Inferior parietal cortex (tissue), 1 donor: ENCODE data around the gene NOS1.
A peak's percentile ranks its signal among the peaks of the same experiment; 100 is the strongest.
"Not testable (repeated sequence)": the region's sequence is repeated elsewhere in the genome, so short reads cannot be mapped to it uniquely, and the experiment has no call there.

Experiments used
- DNase-seq: peaks from one replicate; pipeline ENCODE4 v3.0.0-alpha.2; 2016; ENCODE audit errors: extremely low spot score

The NOS1 gene

DNA sequence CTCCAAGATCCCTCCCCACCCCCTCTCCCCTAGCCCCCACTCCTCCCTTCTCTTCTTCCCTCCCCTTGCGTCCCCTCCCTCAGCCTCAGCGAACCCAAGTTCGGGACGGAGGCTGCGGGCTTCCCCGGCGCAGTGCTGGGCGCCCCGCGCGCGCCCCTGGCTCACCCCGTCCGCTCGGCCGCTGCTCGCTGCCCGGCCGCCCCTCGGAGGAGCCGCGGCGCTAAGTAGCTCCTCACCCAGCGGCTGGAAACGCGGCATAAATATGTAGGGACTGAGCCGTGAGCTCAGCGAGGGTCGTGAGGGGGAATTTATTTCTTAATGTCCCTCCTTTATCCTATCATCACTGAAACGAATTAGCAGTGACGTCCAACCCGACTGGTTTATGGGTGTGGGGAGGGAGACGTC, at the start of gene NOS1:
NOS1 (minus strand) TSS at position 280 of the 405 bp plus-strand sequence. CDS start 30,557 bp downstream, outside the sequence.
- no peak for DNase-seq

DNA sequence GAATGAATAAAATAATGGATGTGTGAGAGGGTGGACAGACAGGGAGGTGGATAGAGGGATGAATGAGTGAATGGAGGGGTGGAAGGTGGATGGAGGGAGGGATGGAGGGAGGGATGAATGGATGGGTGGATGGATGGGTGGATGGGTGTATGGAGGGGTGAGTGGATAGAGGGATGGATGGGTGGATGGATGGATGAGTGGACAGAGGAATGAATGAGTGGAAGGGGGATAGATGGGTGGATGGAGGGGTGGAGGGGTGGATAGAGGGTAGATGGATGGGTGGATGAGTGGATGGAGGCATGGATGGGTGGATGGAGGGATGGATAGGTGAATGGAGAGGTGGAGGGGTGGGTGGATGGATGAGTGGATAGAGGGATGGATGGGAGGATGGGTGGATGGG, 47.9 kb upstream of the NOS1 start:
- no peak for DNase-seq

DNA sequence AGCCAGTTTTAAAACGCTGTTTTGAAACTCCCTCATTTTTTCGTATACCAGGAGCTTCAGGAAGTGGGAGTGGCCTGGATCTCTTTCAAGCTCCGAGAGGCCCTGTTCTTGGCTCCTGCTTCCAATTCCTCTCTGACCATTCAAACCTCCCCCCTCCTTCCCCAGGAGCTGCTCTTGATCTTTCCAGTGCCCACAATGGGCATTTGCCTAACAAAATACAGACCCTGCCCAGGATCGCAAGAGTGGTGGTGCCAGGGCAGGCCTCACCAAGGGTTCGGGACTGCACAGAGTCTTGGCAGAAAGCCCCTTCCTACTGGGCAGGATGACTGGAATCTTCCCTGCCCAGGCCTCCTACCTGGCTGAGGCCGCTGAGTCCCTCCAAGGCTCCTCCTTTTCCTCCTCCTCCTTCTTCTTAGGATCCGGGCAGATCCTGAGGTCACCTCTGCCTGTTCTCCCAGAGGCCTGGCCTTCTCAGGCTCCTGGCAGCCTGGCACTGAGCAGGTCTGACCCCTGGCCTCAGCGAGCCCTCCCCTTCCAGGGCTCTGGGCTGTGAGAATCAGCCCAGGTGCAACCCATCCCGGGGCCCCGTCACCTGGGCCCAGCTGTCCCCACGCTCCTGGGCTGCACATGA, 46.9 kb upstream of the NOS1 start:
- DNase-seq, result peak; percentile 18

DNA sequence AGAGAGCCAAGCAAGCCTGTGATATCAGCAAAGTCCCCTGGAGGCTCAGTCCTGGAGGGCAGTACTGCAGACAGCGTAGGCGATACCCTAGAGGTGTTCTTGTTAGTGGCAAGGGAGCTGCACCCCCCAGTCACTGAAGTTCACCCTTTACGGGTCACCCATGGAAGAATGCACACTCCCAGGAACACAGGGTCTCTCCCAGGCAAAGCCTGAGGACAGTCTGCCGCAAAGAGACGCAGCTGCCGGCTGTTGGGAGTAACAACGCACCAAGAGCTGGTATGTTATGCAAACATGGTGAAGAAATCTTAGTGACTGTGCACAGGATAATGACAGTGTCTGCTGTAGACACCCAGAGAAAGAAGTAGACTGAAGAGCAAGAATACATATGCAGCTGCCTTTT, 43.5 kb upstream of the NOS1 start:
- no peak for DNase-seq

DNA sequence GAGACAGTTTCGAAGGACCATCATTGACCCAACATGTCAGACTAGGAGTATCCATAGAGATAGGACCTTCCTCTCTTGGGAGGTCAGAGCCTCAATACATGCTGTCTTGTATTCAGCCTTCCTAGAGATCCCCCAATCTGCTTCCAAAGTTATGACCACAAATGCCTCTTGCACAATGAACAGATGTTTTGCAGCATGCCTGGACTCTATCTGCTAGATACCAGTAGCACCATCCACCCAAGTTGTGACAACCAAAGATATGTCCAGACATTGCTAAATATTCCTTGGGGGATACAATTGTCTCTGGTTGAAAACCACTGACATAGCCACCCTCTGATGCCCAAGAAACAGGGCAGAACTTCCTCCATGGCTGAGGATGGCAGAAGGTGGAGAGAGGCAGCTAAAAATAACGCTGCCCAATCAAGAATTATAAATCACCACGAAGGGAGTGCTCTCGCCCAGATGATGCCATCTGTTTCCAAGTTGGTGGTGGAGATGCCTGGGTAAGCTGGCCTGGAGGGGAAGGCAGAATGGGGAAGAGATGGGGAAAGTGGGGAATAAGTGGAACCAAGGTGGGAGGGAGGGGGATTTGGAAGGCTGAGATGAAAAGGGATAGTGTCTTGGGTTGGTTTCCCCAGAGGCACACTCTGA, 42.9 kb upstream of the NOS1 start:
- DNase-seq, result no peak

DNA sequence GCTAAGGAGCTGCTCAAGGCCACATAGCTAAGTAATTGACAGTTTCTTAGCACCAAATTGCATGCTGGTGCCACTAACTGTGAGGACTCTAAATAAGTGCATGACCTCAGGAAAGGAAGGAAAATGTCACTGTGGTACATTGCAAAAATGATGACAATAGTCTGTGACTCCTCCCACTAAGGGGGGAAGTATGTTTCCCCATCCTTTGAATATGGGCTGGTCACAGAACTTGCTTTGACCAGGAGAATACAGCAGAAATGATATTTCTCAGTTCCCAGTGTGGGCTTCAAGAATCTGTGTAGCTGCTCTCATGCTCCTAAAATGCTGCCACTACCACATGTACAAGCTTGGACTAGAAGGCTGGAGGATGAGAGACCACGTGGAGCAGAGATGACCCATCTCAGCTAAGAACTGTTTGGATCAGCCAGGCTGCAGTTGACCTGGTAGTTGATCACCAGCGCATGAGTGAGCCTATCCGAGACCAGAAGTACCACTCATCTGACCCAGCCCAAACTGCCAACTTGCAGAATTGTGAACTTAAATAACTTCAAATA, 42.2 kb upstream of the NOS1 start:
- no peak for DNase-seq

DNA sequence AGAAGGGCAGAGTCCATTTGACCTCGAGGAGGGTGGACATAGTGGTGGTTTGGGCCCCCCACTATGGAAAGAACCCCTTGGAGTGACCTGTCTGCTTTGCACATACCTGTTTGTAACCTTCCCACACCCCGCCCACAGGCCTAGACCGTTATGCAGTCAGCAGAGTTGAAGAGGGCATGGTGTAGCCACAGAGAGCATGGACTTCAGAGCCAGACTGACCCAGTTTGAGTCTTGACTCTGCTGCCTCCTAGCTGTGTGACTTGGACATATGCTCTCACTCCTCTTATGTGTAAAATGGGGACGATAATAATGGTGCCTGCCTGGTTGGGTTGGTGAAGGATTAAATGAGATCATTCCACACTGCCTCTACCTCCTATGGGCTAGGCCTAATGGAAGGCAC, 40.9 kb upstream of the NOS1 start:
- DNase-seq, result no peak

DNA sequence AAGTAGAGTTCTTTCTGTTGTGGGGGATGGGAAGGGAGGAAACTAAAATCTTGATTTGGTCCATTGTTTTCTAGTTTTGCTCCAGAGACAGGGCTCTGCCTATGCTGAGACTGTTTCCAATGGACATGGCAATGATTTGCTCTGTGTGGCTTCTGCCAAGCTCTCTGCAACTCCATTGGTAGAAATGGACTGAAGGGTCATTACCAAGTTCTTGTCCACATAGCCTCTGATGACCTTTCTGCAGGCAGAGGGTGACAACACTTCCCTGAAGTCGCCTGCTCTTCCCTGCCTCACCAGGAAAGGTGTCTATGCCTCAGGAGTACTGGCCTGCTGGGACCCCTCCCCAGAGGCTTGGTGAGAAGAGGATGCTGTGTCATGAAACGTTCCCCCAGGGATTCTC, 39.5 kb upstream of the NOS1 start:
- DNase-seq, result no peak

DNA sequence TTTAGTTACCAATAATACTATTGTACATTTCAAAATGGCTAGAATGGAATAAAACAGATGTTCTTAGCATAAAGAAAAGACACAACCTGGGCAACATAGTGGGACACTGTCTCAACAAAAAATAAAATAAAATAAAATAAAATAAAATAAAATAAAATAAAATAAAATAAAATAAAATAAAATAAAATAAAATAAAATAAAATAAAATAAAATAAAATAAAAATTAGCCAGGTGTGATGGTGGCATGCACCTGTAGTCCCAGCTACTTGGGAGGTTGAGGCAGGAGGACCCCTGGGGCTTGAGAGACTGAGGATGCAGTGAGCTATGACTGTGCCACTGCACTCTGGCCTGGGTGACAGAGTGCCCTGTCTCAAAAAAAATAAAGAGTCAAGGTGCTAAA, 37.1 kb upstream of the NOS1 start:
- DNase-seq, result not testable (repeated sequence)

DNA sequence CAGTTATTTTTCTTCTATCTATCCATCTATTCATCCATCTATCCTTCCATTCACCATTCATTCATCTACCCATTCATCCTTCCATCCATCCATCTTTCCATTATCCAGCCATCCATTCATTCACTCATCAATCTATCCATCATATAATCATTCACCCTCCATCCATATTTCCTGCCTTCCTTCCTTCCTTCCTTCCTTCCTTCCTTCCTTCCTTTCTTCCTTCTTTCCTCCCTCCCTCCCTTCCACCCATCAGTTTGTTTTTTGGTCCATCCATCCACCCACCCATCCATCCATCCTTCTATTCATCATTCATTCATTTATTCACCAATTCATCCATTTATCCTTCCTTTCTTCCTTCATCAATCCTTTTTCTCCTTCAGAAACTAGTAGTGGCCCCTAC, 34.3 kb upstream of the NOS1 start:
- no peak for DNase-seq

DNA sequence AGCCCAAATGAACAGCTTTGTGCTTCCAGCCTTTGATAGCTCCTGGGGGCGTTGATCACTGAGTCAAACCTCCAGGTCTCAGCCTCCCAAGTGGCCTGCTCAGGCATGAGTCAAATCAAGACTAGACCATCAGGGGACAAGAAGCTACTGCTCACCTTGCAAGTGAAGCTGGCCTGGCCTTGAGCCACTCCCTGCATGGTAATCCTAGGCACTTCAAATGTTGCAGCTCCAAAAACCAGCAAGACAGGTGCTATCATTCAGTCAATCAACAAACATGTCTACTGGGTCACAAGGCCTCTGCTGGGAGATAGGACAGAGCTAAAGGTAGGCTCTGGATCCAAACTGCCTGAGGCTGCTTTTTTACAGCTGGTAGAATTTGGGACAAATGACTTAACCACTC, 33.1 kb upstream of the NOS1 start:
- DNase-seq, result no peak

DNA sequence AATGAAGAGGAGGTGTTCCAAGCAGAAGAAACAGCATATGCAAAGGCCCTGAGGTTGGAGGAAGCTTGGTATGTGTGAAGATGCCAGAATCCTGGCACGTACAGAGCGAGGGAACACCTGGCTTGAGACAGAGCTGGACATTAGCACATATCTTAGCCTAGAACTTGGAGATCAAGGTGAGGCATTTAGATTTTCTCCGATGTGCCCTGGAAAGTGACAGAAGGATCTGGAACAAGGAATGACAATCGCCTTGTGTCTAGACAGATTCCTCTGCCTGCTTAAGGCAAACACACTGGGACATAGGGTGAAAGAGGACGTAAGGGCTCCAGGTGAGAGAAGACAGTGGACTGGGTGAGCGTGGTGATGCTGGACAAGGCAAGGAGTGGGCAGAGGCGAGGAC, 32.2 kb upstream of the NOS1 start:
- no peak for DNase-seq

DNA sequence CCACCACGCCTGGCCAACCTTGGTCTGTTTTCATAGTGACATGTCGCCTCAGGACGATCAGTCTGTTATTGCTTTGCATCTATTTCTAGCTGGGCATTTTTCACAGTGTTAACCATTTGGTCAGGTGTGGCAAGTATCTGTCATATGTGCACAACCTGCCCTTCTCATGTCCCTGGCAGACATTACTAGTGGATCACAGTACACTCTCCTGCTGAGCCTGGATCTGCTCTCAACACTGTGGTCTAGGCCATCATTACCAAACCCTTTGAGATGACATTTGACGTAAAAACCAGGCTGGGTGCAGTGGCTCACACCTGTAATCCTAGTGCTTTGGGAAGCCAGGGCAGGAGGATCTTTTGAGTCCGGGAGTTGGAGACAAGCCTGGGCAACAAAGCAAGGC, 29.4 kb upstream of the NOS1 start:
- no peak for DNase-seq

DNA sequence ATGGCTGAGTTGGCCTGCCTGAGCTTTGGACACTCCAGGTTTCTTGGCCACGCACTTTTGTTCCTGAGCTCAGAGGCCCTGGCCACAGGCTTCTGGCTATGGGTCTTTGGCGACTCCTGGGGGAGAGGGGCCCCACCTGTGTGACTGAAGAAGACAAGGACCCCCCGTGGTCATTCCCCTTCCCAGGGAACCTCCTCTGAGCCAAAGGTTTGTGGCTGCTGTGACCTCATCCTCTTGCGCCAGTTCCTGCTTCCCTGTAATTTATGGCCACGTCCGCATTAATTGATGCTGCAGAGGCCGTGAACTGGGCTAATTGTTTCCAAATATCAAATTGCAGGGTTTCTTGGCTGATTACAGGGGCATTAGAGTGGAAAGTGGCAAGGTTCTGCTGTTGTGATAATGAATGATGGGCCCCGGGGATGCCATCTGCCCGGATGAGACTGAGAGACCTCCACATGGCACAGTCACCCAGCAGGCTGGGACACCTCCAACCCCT, 27.6 kb upstream of the NOS1 start:
- DNase-seq, result no peak

DNA sequence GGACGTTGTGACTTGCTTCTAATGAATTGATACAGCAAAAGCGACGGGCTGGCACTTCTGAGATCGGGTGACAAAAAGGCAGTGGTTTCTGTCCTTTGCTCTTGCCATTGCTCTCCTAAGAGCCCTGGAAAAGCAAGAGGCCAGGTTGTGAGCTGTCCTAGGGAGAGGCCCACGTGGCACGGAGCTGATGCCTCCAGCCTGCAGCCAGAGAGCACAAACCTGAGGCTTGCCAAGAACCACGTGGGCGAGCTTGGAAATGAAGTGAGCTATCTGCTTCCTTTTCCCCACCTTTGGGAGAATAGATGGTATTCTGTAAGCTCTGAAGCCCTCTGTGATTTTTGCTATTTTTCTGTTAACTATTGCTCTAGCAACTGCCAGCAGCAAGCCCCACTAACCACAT, 26.4 kb upstream of the NOS1 start:
- DNase-seq, result no peak

DNA sequence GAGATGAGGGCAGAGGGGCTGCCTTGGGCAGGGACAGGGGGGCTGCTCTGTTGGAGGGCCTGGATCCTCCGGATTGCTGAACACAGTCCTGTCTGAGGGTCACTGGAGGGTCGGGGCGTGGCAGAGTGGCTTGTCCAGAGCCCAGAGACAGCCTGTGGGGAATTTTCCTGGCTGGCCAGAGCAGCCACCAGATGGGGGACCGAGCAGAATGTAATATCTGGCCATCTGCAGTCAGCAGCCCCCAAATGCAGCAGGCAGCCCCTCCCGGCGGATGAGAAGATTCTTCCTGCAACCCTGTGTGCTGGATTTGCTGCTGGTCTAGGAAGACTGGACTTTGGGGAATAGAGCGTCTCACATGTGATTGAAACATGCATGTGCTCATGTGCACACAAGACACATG, 23.3 kb upstream of the NOS1 start:
- no peak for DNase-seq

DNA sequence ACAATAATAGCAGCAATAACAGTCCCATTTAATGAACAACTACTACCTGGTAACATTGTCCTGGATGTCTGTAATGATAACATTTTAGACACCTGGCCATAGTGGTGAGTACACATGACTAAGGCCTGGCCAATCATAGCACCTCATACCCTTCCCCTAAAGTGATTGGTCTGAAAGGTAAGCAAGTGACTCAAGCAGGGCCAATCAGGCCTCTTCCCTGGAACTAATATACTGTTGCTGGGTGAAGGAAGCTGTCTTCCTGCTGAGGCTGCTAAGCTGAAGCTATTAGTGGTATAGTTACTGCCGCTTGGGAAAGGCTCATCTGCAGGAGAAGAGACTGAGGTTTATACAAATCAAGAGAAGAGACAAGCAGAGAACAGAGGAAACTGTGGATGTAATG, 18.7 kb upstream of the NOS1 start:
- DNase-seq, result no peak

DNA sequence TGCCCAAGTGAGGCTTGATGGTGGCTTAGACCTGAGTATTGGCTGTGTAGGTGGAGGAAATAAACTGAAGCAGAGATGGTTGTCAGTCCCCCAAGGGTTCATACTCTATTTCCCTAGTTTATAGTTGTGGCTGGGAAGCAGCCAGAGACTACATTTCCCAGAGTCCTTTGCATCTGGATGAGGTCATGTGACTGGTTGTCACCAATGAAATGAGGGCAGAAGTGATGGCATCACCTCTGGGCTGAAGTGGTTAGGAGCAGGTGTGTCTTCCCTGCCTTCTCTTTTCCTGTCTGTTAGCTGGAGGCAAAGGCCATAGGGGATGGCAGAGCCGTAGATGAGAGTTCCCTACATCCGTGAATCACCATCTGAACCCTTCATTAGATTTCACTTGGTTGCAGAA, 16.3 kb upstream of the NOS1 start:
- no peak for DNase-seq

DNA sequence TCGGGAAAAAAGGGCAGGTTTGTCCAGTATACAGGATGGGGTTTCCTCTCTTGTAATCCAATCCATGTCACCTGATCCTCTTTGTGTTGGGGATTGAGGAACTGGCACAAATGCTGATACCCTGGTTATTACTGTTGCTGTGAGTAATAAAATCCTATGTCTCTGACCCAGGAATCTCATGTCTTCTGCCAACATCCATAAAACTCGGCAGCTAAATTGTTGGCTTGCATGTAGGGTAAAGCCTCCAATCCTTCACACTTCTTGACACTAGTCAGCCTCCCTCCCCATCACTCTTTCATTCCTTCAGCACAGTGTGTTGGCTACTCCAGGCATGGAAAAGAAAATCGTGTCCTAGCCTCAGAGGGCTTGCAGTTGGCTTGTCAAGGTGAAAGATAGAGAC, 9.2 kb upstream of the NOS1 start:
- no peak for DNase-seq

DNA sequence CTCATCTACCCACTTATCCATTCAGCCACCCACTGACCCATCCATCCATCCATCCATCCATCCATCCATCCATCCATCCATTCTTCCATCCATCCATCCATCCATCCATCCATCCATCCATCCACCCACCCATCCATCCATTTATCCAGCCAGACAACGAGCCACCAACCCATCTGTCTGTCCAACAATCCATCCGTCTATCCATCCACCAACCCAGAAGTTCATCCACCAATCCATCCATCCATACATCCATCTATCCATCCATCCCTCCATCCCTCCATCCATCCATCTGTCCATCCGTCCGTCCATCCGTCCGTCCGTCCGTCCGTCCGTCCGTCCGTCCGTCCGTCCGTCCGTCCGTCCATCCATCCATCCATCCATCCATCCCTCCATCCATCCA, 8.6 kb upstream of the NOS1 start:
- DNase-seq, result not testable (repeated sequence)

DNA sequence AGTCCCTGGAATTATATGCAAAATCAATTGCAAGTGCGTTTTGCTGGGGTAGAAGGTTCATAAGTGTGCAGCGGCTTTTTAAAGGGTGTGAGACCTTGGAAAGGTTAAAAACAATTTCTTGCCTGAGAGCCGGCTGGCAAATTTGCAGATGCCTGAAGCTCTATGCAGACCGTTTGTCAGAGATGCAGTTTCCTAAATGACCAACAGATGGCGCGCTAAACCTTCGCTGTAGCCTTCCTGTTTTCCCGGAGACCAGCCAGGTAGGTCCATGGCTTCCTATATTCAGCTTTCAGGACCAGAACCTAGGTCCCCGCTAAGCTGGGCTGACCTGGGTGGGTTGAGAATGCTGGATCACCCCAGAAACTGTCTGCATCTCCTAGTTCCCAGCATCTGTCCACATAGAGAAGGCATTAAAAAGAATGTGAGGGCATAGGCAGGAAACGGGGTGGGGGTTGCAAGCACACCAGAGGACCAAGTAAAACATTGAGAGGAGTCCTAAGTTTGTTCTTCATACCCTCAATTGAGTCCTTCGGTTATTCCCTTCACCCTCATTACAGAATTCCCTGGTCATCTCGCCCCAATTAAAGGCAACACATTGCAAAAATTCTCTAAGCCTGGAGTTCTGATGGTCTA, 5.7 kb upstream of the NOS1 start:
- DNase-seq, result peak; percentile 93

DNA sequence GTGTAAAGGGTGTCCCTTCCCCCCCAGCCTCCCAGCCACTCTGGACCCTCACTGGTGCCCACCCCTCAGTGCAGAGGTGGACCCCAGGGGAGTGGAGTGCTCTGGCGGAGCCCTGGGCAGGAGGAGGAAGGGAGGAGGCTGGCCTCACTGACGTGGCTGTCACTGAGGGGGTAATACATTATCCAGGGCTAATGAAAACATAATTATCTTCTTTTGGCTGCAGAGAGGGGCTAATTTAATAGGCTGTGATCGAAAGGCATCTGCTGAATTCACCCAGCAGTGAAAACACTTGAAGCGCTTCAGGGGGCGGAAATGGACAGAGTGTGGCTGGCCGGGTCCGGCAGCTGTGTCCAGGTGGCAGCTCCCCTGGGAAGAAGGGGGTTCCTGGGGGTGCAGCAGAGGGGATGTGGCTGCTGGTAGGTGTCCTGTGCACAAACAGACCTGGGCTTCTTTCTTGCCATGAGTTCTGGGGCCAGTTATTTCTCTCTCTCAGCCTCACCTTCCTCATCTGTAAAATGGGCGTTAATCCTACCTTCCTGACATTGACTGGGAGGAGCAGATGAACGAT, 3.7 kb upstream of the NOS1 start:
- no peak for DNase-seq
